HG02943 (cell line): ENCODE data around the gene IMPA2.

Source experiments
- ATAC-seq: cut with Tn5 transposase; IDR thresholded peaks from one replicate; pipeline ENCODE4 v1.9.1; 2021; ENCODE audit warnings: mild to moderate bottlenecking, low read depth, moderate library complexity; ENCODE audit not compliant: unreplicated experiment

IMPA2 gene

DNA sequence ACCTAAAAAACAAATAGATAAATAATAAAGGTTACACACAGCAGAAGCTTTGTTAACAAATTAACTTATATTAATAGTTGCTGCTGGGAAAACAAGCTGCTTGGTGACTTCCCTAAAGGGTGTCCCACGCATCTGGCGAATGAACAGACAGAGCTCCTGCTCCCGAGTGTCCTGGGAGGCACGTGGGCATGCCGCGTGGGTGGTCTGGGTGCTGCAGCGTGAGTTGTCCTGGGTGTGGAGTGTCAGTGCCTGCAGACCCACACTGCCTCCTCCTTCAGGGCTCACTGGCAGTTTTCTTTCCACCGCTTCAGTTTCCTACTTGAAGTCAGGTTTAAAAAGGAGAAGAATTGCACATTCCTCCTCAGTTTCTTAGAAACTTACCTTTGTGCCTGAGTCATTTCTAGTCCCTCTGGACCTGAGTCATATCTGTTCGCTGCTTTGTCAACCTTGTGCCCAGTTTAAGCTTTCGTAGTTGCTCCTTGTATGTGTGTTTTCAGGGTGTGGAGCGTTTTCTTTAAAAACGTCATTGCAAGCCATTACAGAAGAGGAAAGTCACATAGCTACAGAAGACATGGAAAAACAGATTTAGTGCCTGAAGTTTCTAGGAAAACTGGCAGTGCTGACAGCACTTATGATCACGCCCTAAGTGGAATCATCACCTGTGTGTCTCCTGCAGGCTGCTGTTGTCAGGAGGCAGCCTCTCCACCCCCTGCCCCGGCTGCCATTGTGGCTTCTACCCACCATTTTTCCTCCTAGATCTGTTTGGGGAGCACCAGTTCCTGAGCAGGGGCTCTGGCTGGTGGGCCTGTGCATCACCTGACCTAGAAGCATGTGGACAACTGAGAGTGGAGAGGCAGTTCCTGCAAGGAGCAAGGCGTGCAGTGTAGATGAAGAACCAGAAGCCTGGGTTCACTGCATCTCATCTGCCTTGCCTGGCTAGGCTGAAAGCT lies 24.5 kb downstream of the IMPA2 start:
- ATAC-seq, result no peak

DNA sequence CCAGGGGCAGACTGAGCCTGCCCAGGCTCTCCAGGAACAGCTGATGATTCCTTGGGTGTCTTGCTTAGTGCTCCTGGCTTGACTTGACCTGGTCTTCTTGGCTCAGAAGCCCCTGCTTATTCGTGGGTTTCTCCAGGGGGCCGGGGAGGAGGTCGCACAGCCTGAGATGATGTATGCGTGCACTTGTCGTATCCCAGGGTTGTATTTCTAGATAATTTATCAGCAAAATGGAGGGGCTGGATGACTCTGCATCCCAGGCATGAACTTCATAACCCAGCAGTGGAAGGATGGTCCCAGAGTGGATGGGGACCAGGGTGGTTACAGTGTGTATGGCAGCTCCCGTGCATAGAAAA lies 25.2 kb downstream of the IMPA2 start:
- ATAC-seq, result no peak

DNA sequence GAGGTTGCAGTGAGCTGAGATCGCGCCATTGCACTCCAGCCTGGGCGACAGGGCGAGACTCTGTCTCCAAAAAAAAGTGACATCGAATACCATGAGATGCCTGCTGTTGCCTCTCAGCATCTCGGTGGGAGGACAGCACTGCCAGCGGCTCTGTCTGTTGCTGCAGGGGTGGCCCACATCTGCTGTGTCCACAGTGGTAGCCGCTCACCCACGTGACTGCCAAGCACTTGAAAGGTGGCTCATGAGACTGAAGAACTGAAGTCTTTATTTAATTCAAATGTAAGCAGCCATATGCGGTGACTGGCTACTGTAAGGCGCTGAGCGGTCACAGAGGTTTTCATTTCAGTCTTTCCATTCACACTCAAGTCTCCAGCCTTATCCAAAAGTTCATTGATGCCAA lies 25.8 kb downstream of the IMPA2 start:
- ATAC-seq, result no peak

- ATAC-seq, result no peak
Observed at GRCh38 chr18:12008181-12008767, 27.0 kb downstream of the IMPA2 start.

GRCh38 chr18:12008842-12009580 lies 27.7 kb downstream of the IMPA2 start:
- no peak for ATAC-seq

- ATAC-seq, result no peak
Observed at GRCh38 chr18:12009581-12010140, 28.4 kb downstream of the IMPA2 start.

DNA sequence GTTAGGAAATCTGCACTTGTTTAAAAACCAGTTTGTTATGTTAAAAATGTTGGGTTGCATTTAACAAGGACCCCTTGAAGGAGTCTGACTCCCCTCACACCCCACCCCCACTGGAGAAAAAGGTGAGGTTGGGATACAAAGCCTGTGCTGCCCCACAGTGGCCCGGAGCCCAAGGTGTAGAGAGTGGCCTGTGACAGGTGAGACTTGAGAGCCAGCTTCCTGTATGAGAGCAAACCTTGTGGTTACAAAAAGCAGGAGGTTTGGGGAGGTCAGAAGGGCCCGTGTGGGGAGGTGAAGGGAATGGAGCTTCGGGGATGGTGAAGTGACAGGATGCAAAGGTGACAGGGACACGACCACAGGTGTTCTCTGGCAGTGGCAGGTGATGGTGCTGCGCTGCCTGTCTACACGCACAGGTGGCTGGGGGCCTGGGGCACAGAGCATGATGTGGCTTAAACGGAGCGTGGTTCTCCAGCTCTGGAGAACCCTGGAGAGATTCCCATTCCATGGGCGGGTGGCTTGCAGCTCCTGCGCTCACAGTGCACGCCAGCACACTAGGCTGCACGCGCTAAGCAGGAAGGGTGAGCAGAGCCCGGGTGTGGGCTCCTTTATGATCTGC lies 29.0 kb downstream of the IMPA2 start:
- no peak for ATAC-seq

DNA sequence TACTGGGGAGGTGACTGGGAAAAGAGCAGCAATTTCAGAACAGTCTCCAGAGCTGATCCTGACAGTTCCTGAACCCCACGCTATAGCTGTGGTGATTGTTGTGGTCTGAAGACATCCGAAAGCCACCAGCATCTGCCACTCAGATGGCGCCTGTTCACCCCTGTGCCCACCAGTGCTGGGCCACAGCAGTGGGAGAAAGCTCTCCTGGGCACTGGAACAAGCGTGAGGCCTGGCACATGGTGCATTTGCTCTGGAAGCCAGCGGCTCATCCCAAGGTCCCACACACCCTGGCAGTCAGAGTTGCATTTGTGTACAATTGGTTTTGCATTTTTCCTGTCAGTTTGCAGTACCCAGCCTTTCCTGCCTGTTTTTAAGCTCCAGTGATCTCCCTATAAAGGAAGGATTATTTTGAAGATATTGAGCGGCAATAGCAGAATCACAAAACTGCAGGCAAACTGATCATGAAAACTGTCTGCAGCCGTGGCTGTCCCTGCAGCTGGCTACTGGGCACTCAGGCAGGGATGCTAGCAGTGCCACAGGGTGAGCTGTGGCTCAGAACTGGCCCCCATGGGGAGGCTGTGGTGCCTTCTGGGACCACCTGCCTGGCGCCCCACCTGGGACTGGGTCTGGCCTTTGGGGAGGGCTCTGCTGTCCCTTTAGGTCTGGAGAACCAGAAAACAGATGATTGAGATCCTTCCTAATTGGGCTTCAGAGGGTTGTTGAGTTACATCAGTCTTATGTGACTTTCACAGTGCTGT lies 30.1 kb downstream of the IMPA2 start:
- ATAC-seq, result no peak

DNA sequence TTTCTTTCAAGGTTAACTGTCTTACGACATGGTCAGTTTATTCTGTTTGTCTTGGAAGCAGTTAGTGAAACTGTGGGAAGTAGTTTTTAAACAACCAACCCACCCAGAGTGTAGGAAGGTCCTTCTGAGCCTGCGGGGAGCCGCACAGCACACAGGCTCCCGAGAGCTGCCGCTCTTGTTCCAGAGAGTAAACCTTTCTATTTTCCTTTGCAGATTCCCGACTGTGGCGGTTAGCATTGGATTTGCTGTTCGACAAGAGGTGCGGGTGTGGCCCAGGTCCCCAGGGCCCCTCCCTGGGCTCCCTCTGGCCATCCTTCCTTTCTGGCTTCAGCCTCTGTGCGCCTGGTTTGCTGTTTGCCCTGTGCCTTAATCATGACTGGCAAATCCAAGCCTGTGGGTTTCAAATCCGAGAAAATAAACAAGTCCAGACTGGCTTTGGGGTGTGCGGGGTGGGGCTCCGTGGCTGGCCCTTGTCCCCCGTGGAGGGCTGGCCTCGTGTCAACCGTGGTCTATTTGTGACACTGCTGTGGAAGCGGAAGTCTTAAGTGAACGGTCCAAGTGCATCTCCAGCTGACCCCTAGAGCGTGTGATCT lies 30.7 kb downstream of the IMPA2 start:
- no peak for ATAC-seq

DNA sequence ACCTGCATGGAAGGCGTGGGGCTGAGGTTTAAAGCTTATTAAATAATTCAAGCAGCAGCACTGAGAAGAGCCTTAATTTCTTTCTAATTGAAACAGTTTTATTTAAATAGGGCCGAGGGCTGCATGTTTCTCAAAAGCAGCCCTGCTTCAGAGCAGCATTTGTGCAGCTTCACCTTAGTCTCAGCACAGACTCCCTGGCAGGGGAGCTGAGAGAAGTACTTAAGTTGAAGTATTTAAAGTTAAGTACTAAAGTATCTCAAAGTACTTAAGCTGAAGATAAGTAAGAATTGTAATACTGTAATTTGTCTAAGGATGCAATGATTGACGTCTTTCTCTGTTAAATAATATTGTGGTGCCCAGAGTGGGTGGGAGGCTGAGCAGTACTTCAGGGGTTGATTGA lies 31.4 kb downstream of the IMPA2 start:
- no peak for ATAC-seq

- no peak for ATAC-seq
Observed at GRCh38 chr18:12013186-12013916, 32.0 kb downstream of the IMPA2 start.

DNA sequence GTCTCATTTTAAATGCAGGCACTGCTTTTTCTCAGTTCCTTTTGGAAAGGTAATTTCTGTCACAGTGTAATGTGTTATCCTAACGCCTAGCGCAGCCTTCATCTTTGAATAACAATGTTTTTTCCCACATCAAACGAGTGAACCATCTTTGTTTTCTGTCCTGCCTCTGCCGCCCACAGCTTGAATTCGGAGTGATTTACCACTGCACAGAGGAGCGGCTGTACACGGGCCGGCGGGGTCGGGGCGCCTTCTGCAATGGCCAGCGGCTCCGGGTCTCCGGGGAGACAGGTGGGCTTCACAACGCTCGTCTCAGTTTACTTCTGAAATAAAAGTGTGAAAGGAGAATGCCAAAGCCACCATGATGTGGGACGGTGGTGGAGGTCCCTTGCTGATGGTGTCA lies 32.8 kb downstream of the IMPA2 start:
- no peak for ATAC-seq

GRCh38 chr18:12014521-12015415 lies 33.5 kb downstream of the IMPA2 start:
- no peak for ATAC-seq

DNA sequence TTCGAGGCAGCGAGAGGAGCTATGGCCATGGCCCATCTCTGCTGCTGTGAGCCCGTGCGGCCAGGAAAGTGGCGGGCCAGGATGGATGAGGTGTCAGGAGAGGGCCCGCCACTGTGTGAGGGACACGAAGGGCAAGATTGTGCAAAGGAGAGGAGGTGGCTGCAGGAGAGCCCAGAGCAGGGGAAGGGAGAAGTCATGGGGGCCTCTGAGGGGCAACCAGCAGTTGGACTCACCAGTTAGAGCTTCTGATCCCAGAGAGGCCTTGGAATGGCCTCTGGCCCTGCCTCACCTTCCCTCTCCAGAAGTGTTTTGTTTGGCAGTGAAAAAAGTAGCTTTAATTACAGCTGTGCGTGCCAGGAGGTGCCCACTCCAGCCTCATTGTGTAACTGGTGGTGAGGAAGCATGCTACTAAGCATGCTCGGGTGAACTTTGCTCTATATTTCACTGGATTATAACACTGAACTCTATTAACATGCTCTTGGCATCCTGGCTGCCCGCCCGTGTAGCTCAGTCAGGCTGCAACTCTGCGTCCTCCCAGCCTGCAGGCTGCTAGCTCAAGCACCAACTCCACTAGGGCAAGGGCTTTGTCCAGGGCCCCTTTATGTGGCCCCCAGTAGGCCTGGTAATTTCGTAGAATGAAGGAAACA lies 34.2 kb downstream of the IMPA2 start:
- no peak for ATAC-seq

DNA sequence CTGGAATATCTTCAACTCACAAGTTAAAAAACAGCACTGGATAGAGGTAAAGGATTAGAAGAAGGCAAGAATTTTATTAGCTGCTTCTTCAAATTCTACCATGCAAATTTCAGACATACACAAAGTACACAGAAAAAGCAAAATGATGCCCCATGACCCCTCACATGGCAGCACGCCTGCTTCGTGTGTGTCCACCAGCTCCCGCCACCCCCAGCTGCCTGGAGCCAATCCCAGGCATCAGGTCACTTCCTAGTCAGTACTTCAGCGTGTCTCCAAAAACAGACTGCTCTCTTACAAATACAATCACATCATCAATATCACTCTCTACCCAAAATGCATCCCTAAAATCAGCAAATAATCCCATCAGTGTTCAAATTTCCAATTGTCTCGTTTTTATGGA lies 35.8 kb downstream of the IMPA2 start:
- no peak for ATAC-seq

GRCh38 chr18:12018861-12019260 lies 37.6 kb downstream of the IMPA2 start:
- no peak for ATAC-seq

GRCh38 chr18:12021077-12021476 lies 39.8 kb downstream of the IMPA2 start:
- ATAC-seq, result no peak
